ENCODE data around the gene NUFIP1. TPM values are rescaled to one million over a fixed set of nuclear protein-coding genes. Genes with fewer than 3 reads are reported as not detected.

NUFIP1 gene
- total RNA-seq, 2 experiments from 2014 or later = 5.2 to 6.0 TPM

GRCh38 chr13:44989941-44990340, 670 bp upstream of the NUFIP1 start:
- H3K27ac Mint-ChIP-seq = peak overlapping the region; percentile 99
- POLR2A ChIA-PET = no interaction called here
- peak overlapping the region; percentile 99 for H3K4me3 Mint-ChIP-seq
- H3K36me3 Mint-ChIP-seq (ENCODE audit: low read depth) = peaks cover 16% of the 10 kb centered on the region
- peaks cover 48% of the 10 kb centered on the region for H3K4me1 Mint-ChIP-seq
- H3K27me3 Mint-ChIP-seq = no peaks in the 10 kb centered on the region
- peak; percentile 12 for DNase-seq
- CTCF ChIA-PET = no interaction called here
- no peaks in the 10 kb centered on the region for H3K9me3 Mint-ChIP-seq

GRCh38 chr13:44978328-44978727, 10.9 kb downstream of the NUFIP1 start:
- Mint-ChIP-seq H3K27me3 (no peaks in the 10 kb centered on the region), H3K4me3 (no peak overlapping the region), H3K4me1 (no peaks in the 10 kb centered on the region), H3K27ac (no peak overlapping the region), H3K9me3 (no peaks in the 10 kb centered on the region), H3K36me3 (ENCODE audit: low read depth) (peaks cover 17% of the 10 kb centered on the region)
- no peak for DNase-seq
- CTCF ChIA-PET = interaction anchor here (0.6 kb wide), 1 partner anchor 125 kb away, joined by 4 read pairs; no protein-coding TSS in a partner anchor
- POLR2A ChIA-PET = no interaction called here

GRCh38 chr13:44976949-44977583, 12.2 kb downstream of the NUFIP1 start:
- peaks cover 14% of the 10 kb centered on the region for H3K36me3 Mint-ChIP-seq (ENCODE audit: low read depth)
- CTCF ChIA-PET = interaction anchor here (0.6 kb wide), 1 partner anchor 70 kb away, joined by 4 read pairs; no protein-coding TSS in a partner anchor
- H3K27me3 Mint-ChIP-seq = no peaks in the 10 kb centered on the region
- H3K4me3 Mint-ChIP-seq = no peak overlapping the region
- H3K9me3 Mint-ChIP-seq = no peaks in the 10 kb centered on the region
- no peaks in the 10 kb centered on the region for H3K4me1 Mint-ChIP-seq
- DNase-seq = no peak
- no peak overlapping the region for H3K27ac Mint-ChIP-seq
- POLR2A ChIA-PET = no interaction called here

GRCh38 chr13:44976196-44976595, 13.1 kb downstream of the NUFIP1 start:
- no peak for DNase-seq
- Mint-ChIP-seq H3K4me3 (no peak overlapping the region), H3K36me3 (ENCODE audit: low read depth) (peaks cover 14% of the 10 kb centered on the region), H3K4me1 (no peaks in the 10 kb centered on the region), H3K27me3 (no peaks in the 10 kb centered on the region), H3K27ac (no peak overlapping the region), H3K9me3 (no peaks in the 10 kb centered on the region)
- ChIA-PET CTCF (no interaction called here), POLR2A (no interaction called here)

GRCh38 chr13:44974056-44974793, 15.0 kb downstream of the NUFIP1 start:
- H3K27me3 Mint-ChIP-seq = no peaks in the 10 kb centered on the region
- no peaks in the 10 kb centered on the region for H3K9me3 Mint-ChIP-seq
- no peaks in the 10 kb centered on the region for H3K4me1 Mint-ChIP-seq
- no peak overlapping the region for H3K4me3 Mint-ChIP-seq
- CTCF ChIA-PET = interaction anchor here (0.7 to 0.8 kb wide), 2 partner anchors 16 to 93 kb away, joined by 3 read pairs; no protein-coding TSS in a partner anchor
- no peak for DNase-seq
- peaks cover 12% of the 10 kb centered on the region for H3K36me3 Mint-ChIP-seq (ENCODE audit: low read depth)
- H3K27ac Mint-ChIP-seq = no peak overlapping the region
- POLR2A ChIA-PET = no interaction called here

- H3K4me3 Mint-ChIP-seq = no peak overlapping the region
- no peak for DNase-seq
- ChIA-PET POLR2A (no interaction called here), CTCF (interaction anchor here (0.7 kb wide), 1 partner anchor 15 kb away, joined by 3 read pairs; no protein-coding TSS in a partner anchor)
- H3K36me3 Mint-ChIP-seq (ENCODE audit: low read depth) = peaks cover 2% of the 10 kb centered on the region
- H3K27ac Mint-ChIP-seq = no peak overlapping the region
- H3K9me3 Mint-ChIP-seq = no peaks in the 10 kb centered on the region
- no peaks in the 10 kb centered on the region for H3K4me1 Mint-ChIP-seq
- H3K27me3 Mint-ChIP-seq = no peaks in the 10 kb centered on the region
Observed at GRCh38 chr13:44972956-44973581, 16.2 kb downstream of the NUFIP1 start.

- CTCF ChIA-PET = no interaction called here
- POLR2A ChIA-PET = no interaction called here
- no peak overlapping the region for H3K27ac Mint-ChIP-seq
- peaks cover 4% of the 10 kb centered on the region for H3K36me3 Mint-ChIP-seq (ENCODE audit: low read depth)
- H3K4me1 Mint-ChIP-seq = no peaks in the 10 kb centered on the region
- no peaks in the 10 kb centered on the region for H3K27me3 Mint-ChIP-seq
- no peaks in the 10 kb centered on the region for H3K9me3 Mint-ChIP-seq
- H3K4me3 Mint-ChIP-seq = no peak overlapping the region
- DNase-seq = no peak
Observed at GRCh38 chr13:44971656-44972595, 17.3 kb downstream of the NUFIP1 start.

- Mint-ChIP-seq H3K27me3 (no peaks in the 10 kb centered on the region), H3K27ac (no peak overlapping the region), H3K36me3 (ENCODE audit: low read depth) (peaks cover 13% of the 10 kb centered on the region), H3K4me1 (no peaks in the 10 kb centered on the region), H3K4me3 (no peak overlapping the region), H3K9me3 (no peaks in the 10 kb centered on the region)
- ChIA-PET CTCF (interaction anchor here (0.6 to 1.8 kb wide), 4 partner anchors 12 to 486 kb away, joined by 3 to 6 read pairs (median 4); no protein-coding TSS in a partner anchor), POLR2A (no interaction called here)
- DNase-seq = peak; percentile 10
Observed at GRCh38 chr13:44969551-44970484, 19.5 kb downstream of the NUFIP1 start.

GRCh38 chr13:44968434-44968815, 20.8 kb downstream of the NUFIP1 start:
- CTCF ChIA-PET = interaction anchor here (1.1 to 1.8 kb wide), 2 partner anchors 16 to 485 kb away, joined by 3 to 6 read pairs; no protein-coding TSS in a partner anchor
- no peak overlapping the region for H3K27ac Mint-ChIP-seq

GRCh38 chr13:44967704-44968433, 21.4 kb downstream of the NUFIP1 start:
- DNase-seq = no peak
- Mint-ChIP-seq H3K4me1 (no peaks in the 10 kb centered on the region), H3K27me3 (no peaks in the 10 kb centered on the region), H3K9me3 (no peaks in the 10 kb centered on the region), H3K4me3 (no peak overlapping the region), H3K27ac (no peak overlapping the region), H3K36me3 (ENCODE audit: low read depth) (peaks cover 32% of the 10 kb centered on the region)
- ChIA-PET CTCF (interaction anchor here (0.9 to 1.8 kb wide), 2 partner anchors 484 kb away, joined by 4 to 6 read pairs; no protein-coding TSS in a partner anchor), POLR2A (no interaction called here)

More at GRCh38 chr13:44968434-44968815, 20.8 kb downstream of the NUFIP1 start:
- Mint-ChIP-seq H3K9me3 (no peaks in the 10 kb centered on the region), H3K36me3 (ENCODE audit: low read depth) (peaks cover 26% of the 10 kb centered on the region), H3K4me1 (no peaks in the 10 kb centered on the region), H3K4me3 (no peak overlapping the region), H3K27me3 (no peaks in the 10 kb centered on the region)
- no peak for DNase-seq
- POLR2A ChIA-PET = no interaction called here

- H3K4me3 Mint-ChIP-seq = no peak overlapping the region
- DNase-seq = no peak
- H3K27me3 Mint-ChIP-seq = no peaks in the 10 kb centered on the region
- peaks cover 11% of the 10 kb centered on the region for H3K9me3 Mint-ChIP-seq
- H3K36me3 Mint-ChIP-seq (ENCODE audit: low read depth) = peaks cover 47% of the 10 kb centered on the region
- H3K27ac Mint-ChIP-seq = no peak overlapping the region
- H3K4me1 Mint-ChIP-seq = no peaks in the 10 kb centered on the region
- POLR2A ChIA-PET = no interaction called here
- CTCF ChIA-PET = interaction anchor here (0.6 kb wide), 1 partner anchor 405 kb away, joined by 5 read pairs; no protein-coding TSS in a partner anchor
Observed at GRCh38 chr13:44961997-44962396, 27.3 kb downstream of the NUFIP1 start.
